ENCODE results near the gene USP47. TPM values are rescaled to one million over a fixed set of nuclear protein-coding genes. Genes with fewer than 3 reads are reported as not detected.

USP47 gene
- total RNA-seq, 3 donors from 2014 or later, result 82.9 to 118 (median 100.0) TPM

GRCh38 chr11:11978792-11979487, 137.2 kb downstream of the USP47 start:
- Histone ChIP-seq H3K9me3 (no peaks in the 10 kb centered on the region), H3K4me3 (no peak overlapping the region), H3K27me3 (no peaks in the 10 kb centered on the region), H3K36me3 (no peaks in the 10 kb centered on the region), H3K4me1 (peaks cover 15 to 27% of the 10 kb centered on the region in 2 donors), H3K27ac (peak overlapping the region; percentile 75 to 88)
- peak; percentile 52 to 74 for DNase-seq (ENCODE audit: low spot score in 2 of 2)
- TF ChIP-seq POLR2A (IDR thresholded peaks at IDR 0.05) (no peak), CTCF (IDR thresholded peaks at IDR 0.05) (no peak)
- intact Hi-C loops (cut with DNase I; ENCODE audit: low total_unique reads), result no loop called here

GRCh38 chr11:11979488-11980117, 137.8 kb downstream of the USP47 start:
- intact Hi-C loops (cut with DNase I; ENCODE audit: low total_unique reads), result no loop called here
- H3K36me3 ChIP-seq, result no peaks in the 10 kb centered on the region
- no peak for TF ChIP-seq POLR2A (IDR thresholded peaks at IDR 0.05)
- no peak for TF ChIP-seq CTCF (IDR thresholded peaks at IDR 0.05)
- TF ChIP-seq POLR2AphosphoS5 (IDR thresholded peaks at IDR 0.05), result no peak
- H3K27ac ChIP-seq, result peak overlapping the region; percentile 75 to 88
- H3K4me3 ChIP-seq, result no peak overlapping the region
- peaks cover 15 to 27% of the 10 kb centered on the region in 2 donors for H3K4me1 ChIP-seq
- H3K27me3 ChIP-seq, result no peaks in the 10 kb centered on the region
- DNase-seq (ENCODE audit: low spot score in 2 of 2), result no peak
- H3K9me3 ChIP-seq, result no peaks in the 10 kb centered on the region

GRCh38 chr11:11980200-11980599, 138.4 kb downstream of the USP47 start:
- no peaks in the 10 kb centered on the region for H3K36me3 ChIP-seq
- no peak for TF ChIP-seq CTCF (IDR thresholded peaks at IDR 0.05)
- no peak for TF ChIP-seq POLR2A (IDR thresholded peaks at IDR 0.05)
- TF ChIP-seq POLR2AphosphoS5 (IDR thresholded peaks at IDR 0.05), result no peak
- H3K9me3 ChIP-seq, result no peaks in the 10 kb centered on the region
- peaks cover 15 to 27% of the 10 kb centered on the region in 2 donors for H3K4me1 ChIP-seq
- intact Hi-C loops (cut with DNase I; ENCODE audit: low total_unique reads), result no loop called here
- H3K4me3 ChIP-seq, result no peak overlapping the region
- DNase-seq (ENCODE audit: low spot score in 2 of 2), result no peak
- H3K27me3 ChIP-seq, result no peaks in the 10 kb centered on the region
- peak overlapping the region; percentile 75 to 88 for H3K27ac ChIP-seq

- H3K9me3 ChIP-seq, result no peaks in the 10 kb centered on the region
- no peak for DNase-seq (ENCODE audit: low spot score in 2 of 2)
- no peak overlapping the region for H3K4me3 ChIP-seq
- TF ChIP-seq CTCF (IDR thresholded peaks at IDR 0.05), result no peak
- TF ChIP-seq POLR2AphosphoS5 (IDR thresholded peaks at IDR 0.05), result no peak
- TF ChIP-seq POLR2A (IDR thresholded peaks at IDR 0.05), result no peak
- peaks cover 15 to 27% of the 10 kb centered on the region in 2 donors for H3K4me1 ChIP-seq
- intact Hi-C loops (cut with DNase I; ENCODE audit: low total_unique reads), result no loop called here
- H3K36me3 ChIP-seq, result no peaks in the 10 kb centered on the region
- peak overlapping the region; percentile 2 to 88 for H3K27ac ChIP-seq
- no peaks in the 10 kb centered on the region for H3K27me3 ChIP-seq
These were observed 139.1 kb downstream of the USP47 start for GRCh38 chr11:11980841-11981308.

- Histone ChIP-seq H3K4me1 (peaks cover 15 to 25% of the 10 kb centered on the region in 2 donors), H3K36me3 (no peaks in the 10 kb centered on the region), H3K9me3 (no peaks in the 10 kb centered on the region), H3K27ac (peak overlapping the region; percentile 2 to 21), H3K27me3 (no peaks in the 10 kb centered on the region), H3K4me3 (no peak overlapping the region)
- intact Hi-C loops (cut with DNase I; ENCODE audit: low total_unique reads), result no loop called here
- peak in 1 of 2 donors; percentile 54 for DNase-seq (ENCODE audit: low spot score in 2 of 2)
- TF ChIP-seq POLR2A (IDR thresholded peaks at IDR 0.05) (no peak), POLR2AphosphoS5 (IDR thresholded peaks at IDR 0.05) (no peak), CTCF (IDR thresholded peaks at IDR 0.05) (no peak)
These were observed 139.6 kb downstream of the USP47 start for GRCh38 chr11:11981364-11981763.
